HepG2 (cell line): ENCODE data around the gene DNASE1. TPM values are rescaled to one million over a fixed set of nuclear protein-coding genes. Genes with fewer than 3 reads are reported as not detected.
A peak's percentile ranks its signal among the peaks of the same experiment; 100 is the strongest.

Experiments
- BCL6 ChIP-seq: IDR thresholded peaks from 2 replicates; pipeline ENCODE4 v1.6.1; 2016; ENCODE audit warnings: missing genetic modification reagents, missing compliant biosample characterization
- BHLHE40 ChIP-seq: IDR thresholded peaks from 2 replicates; pipeline ENCODE4 v1.6.1; 2011; ENCODE audit warnings: low read length, improper control_type of control experiment
- ERF ChIP-seq: IDR thresholded peaks from 2 replicates; pipeline ENCODE4 v1.6.1; 2018; ENCODE audit warnings: missing biosample characterization, missing genetic modification reagents
- HNF4G ChIP-seq, 2 experiments: sonication (generic) in 1 of 2; formaldehyde crosslinking in 1 of 2; IDR thresholded peaks; 2 replicates each; pipeline versions ENCODE4 v1.4.0 to v1.6.1; 2011 to 2020; ENCODE audit warnings: borderline replicate concordance in 2 of 2, low read depth in 2 of 2, mild to moderate bottlenecking in 2 of 2, low read length in 1 of 2, missing genetic modification reagents in 1 of 2, moderate library complexity in 1 of 2
- HNRNPH1 ChIP-seq: fragments of 200-400 bp; formaldehyde crosslinking; optimal IDR thresholded peaks from 2 replicates; pipeline ENCODE3; 2017; ENCODE audit warnings: mild to moderate bottlenecking, low read depth, low read length
- HOXA3 ChIP-seq: sonication (generic); formaldehyde crosslinking; IDR thresholded peaks from 2 replicates; pipeline ENCODE4 v1.5.0; 2020; ENCODE audit warnings: missing genetic modification reagents
- HOXA7 ChIP-seq: sonication (generic); formaldehyde crosslinking; IDR thresholded peaks from 2 replicates; pipeline ENCODE4 v1.8.1; 2022; ENCODE audit warnings: mild to moderate bottlenecking, missing genetic modification reagents, moderate library complexity
- KAT8 ChIP-seq: IDR thresholded peaks from 2 replicates; pipeline ENCODE4 v1.6.1; 2016; ENCODE audit warnings: missing genetic modification reagents, missing compliant biosample characterization
- MBNL3 ChIP-seq: fragments of 250-450 bp; sonication (Bioruptor Pico); conservative IDR thresholded peaks from 2 replicates; pipeline ENCODE4 v1.8.0; 2022; ENCODE audit warnings: mild to moderate bottlenecking, inconsistent platforms
- NCOA1 ChIP-seq: sonication (generic); formaldehyde crosslinking; IDR thresholded peaks from 2 replicates; pipeline ENCODE4 v1.9.0; 2021; ENCODE audit warnings: missing genetic modification reagents
- NR3C1 ChIP-seq: sonication (generic); formaldehyde crosslinking; IDR thresholded peaks from 2 replicates; pipeline ENCODE4 v1.4.0; 2020; ENCODE audit warnings: missing genetic modification reagents
- PHF20 ChIP-seq: sonication (generic); formaldehyde crosslinking; IDR thresholded peaks from 2 replicates; pipeline ENCODE4 v1.5.0; 2020; ENCODE audit warnings: mild to moderate bottlenecking, missing genetic modification reagents
- POLR2A ChIP-seq, 2 experiments: IDR thresholded peaks; 2 replicates each; pipeline ENCODE4 v1.6.1; 2011; ENCODE audit warnings: low read depth in 2 of 2, low read length in 2 of 2, mild to moderate bottlenecking in 1 of 2, moderate library complexity in 1 of 2; ENCODE audit not compliant: insufficient read depth in 1 of 2
- SETDB1 ChIP-seq: sonication (generic); formaldehyde crosslinking; IDR thresholded peaks from 2 replicates; pipeline ENCODE4 v1.5.1; 2020; ENCODE audit warnings: missing genetic modification reagents, mild to moderate bottlenecking, borderline replicate concordance
- TBX2 ChIP-seq: sonication (generic); formaldehyde crosslinking; IDR thresholded peaks from 2 replicates; pipeline ENCODE4 v1.5.0; 2020; ENCODE audit warnings: missing genetic modification reagents, mild to moderate bottlenecking, borderline replicate concordance
- TEAD2 ChIP-seq: sonication (generic); formaldehyde crosslinking; IDR thresholded peaks from 2 replicates; pipeline ENCODE4 v1.9.0; 2021; ENCODE audit warnings: missing genetic modification reagents
- ZMAT3 ChIP-seq: sonication (generic); formaldehyde crosslinking; conservative IDR thresholded peaks from 2 replicates; pipeline ENCODE4 v1.7.0; 2021; ENCODE audit warnings: missing genetic modification reagents
- ZNF292 ChIP-seq: sonication (generic); formaldehyde crosslinking; IDR thresholded peaks from 2 replicates; pipeline ENCODE4 v1.8.1; 2022; ENCODE audit warnings: mild to moderate bottlenecking, low read depth, missing genetic modification reagents, borderline replicate concordance
- ZNF577 ChIP-seq: sonication (generic); formaldehyde crosslinking; IDR thresholded peaks from 2 replicates; pipeline ENCODE4 v1.4.0; 2020; ENCODE audit warnings: mild to moderate bottlenecking, low read depth, missing genetic modification reagents, borderline replicate concordance
- polyA plus RNA-seq, 8 experiments: library from polyadenylated mRNA; depleted of rRNA in 3 of 8; stranded (reverse) in 7 of 8; unstranded in 1 of 8; fragments of >200 nt; fragmentation: Illumina TruSeq in 4 of 8; extraction: Trizol in 4 of 8; gene quantifications; 2 replicates each; pipeline versions ENCODE4 v1.2.1 to v1.2.3, GENCODE V29; 2011 to 2016; ENCODE audit warnings: low read depth in 4 of 8, missing spikeins in 1 of 8, mixed read lengths in 1 of 8; ENCODE audit not compliant: insufficient read depth in 1 of 8
- total RNA-seq, 5 experiments: library from RNA; depleted of rRNA; stranded (reverse); fragments of >200 nt; fragmentation: Illumina TruSeq; extraction: Trizol; gene quantifications; 2 replicates each; pipeline ENCODE4 v1.2.3, GENCODE V29; 2016; ENCODE audit warnings: low read depth in 1 of 5
- TF ChIP-seq, protein P1 (sequence below): sonication (generic); formaldehyde crosslinking; IDR thresholded peaks from 2 replicates; pipeline ENCODE4 v1.4.0; 2020; ENCODE audit warnings: missing genetic modification reagents
- TF ChIP-seq, protein P2 (sequence below): sonication (generic); formaldehyde crosslinking; IDR thresholded peaks from 2 replicates; pipeline ENCODE4 v1.4.0; 2020; ENCODE audit warnings: mild to moderate bottlenecking, missing genetic modification reagents
- TF ChIP-seq, protein P3 (sequence below): sonication (generic); formaldehyde crosslinking; IDR thresholded peaks from 2 replicates; pipeline ENCODE4; 2020; ENCODE audit warnings: missing genetic modification reagents, mild to moderate bottlenecking, borderline replicate concordance
- TF ChIP-seq, protein P4 (sequence below): IDR thresholded peaks from 2 replicates; pipeline ENCODE4 v1.6.1; 2012; ENCODE audit warnings: low read length, improper control_type of control experiment

DNASE1 gene
- total and polyA plus RNA-seq, 2 of the 13 experiments (the other 11 are each of a cell fraction or from before 2014, with no cell fraction given) = 7.1 to 11.1 TPM

DNA sequence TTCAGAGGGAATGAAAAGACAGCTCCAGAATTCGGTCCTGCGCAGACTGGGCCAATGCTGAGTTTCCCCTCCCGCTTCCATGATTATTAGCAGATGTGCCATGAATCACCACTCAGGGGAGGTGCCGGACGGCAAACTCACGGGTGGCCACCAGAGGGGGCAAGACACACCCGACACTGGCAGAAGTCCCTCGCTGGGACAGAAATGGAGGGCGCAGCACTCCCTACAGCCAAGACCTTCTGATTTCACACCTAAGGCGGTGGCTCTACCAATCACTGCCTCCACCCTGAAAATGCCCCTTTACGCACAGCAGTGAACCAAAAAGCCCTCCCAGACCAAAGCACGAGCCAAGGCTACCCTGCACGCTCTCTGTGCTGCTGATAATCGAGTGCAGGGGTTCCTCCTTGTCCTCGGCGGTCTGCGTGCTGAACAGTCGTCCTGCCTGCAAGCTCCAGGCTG lies 36.0 kb downstream of the DNASE1 start (continued):
- TF ChIP-seq ZNF577 (CRISPR knock-in tag) (no peak), PHF20 (CRISPR knock-in tag) (no peak), HNRNPH1 (no peak), BCL6 (no peak), TBX2 (CRISPR knock-in tag) (no peak; the same call in 1 of the 2 replicates), SETDB1 (CRISPR knock-in tag) (no peak), KAT8 (CRISPR knock-in tag) (0 out of 2 replicates have a peak, but pooled peaks have one; percentile 33), HNF4G (IDR thresholded peaks at IDR 0.05; ENCODE audit: borderline replicate concordance, low read depth, low read length) (no peak), HNF4G (CRISPR knock-in tag; IDR thresholded peaks at IDR 0.05; ENCODE audit: borderline replicate concordance, low read depth) (no peak), ZMAT3 (CRISPR knock-in tag) (no peak), ERF (CRISPR knock-in tag) (0 out of 2 replicates have a peak, but pooled peaks have one; percentile 24), BHLHE40 (no peak), NR3C1 (CRISPR knock-in tag) (no peak), POLR2A (IDR thresholded peaks at IDR 0.05; ENCODE audit: insufficient read depth in 1 of 2, low read depth in 2 of 2, low read length in 2 of 2) (no peak), HOXA7 (no peak), HOXA3 (CRISPR knock-in tag) (peak; percentile 76), ZNF292 (CRISPR knock-in tag) (no peak), MBNL3 (CRISPR knock-in tag) (no peak), NCOA1 (no peak), TEAD2 (CRISPR knock-in tag) (no peak)
- TF ChIP-seq, protein P1, sequence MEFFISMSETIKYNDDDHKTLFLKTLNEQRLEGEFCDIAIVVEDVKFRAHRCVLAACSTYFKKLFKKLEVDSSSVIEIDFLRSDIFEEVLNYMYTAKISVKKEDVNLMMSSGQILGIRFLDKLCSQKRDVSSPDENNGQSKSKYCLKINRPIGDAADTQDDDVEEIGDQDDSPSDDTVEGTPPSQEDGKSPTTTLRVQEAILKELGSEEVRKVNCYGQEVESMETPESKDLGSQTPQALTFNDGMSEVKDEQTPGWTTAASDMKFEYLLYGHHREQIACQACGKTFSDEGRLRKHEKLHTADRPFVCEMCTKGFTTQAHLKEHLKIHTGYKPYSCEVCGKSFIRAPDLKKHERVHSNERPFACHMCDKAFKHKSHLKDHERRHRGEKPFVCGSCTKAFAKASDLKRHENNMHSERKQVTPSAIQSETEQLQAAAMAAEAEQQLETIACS (CRISPR knock-in tag) = no peak
- TF ChIP-seq, protein P2, sequence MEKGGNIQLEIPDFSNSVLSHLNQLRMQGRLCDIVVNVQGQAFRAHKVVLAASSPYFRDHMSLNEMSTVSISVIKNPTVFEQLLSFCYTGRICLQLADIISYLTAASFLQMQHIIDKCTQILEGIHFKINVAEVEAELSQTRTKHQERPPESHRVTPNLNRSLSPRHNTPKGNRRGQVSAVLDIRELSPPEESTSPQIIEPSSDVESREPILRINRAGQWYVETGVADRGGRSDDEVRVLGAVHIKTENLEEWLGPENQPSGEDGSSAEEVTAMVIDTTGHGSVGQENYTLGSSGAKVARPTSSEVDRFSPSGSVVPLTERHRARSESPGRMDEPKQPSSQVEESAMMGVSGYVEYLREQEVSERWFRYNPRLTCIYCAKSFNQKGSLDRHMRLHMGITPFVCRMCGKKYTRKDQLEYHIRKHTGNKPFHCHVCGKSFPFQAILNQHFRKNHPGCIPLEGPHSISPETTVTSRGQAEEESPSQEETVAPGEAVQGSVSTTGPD (CRISPR knock-in tag) = no peak
- TF ChIP-seq, protein P3, sequence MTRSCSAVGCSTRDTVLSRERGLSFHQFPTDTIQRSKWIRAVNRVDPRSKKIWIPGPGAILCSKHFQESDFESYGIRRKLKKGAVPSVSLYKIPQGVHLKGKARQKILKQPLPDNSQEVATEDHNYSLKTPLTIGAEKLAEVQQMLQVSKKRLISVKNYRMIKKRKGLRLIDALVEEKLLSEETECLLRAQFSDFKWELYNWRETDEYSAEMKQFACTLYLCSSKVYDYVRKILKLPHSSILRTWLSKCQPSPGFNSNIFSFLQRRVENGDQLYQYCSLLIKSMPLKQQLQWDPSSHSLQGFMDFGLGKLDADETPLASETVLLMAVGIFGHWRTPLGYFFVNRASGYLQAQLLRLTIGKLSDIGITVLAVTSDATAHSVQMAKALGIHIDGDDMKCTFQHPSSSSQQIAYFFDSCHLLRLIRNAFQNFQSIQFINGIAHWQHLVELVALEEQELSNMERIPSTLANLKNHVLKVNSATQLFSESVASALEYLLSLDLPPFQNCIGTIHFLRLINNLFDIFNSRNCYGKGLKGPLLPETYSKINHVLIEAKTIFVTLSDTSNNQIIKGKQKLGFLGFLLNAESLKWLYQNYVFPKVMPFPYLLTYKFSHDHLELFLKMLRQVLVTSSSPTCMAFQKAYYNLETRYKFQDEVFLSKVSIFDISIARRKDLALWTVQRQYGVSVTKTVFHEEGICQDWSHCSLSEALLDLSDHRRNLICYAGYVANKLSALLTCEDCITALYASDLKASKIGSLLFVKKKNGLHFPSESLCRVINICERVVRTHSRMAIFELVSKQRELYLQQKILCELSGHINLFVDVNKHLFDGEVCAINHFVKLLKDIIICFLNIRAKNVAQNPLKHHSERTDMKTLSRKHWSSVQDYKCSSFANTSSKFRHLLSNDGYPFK (CRISPR knock-in tag) = no peak
- TF ChIP-seq, protein P4, sequence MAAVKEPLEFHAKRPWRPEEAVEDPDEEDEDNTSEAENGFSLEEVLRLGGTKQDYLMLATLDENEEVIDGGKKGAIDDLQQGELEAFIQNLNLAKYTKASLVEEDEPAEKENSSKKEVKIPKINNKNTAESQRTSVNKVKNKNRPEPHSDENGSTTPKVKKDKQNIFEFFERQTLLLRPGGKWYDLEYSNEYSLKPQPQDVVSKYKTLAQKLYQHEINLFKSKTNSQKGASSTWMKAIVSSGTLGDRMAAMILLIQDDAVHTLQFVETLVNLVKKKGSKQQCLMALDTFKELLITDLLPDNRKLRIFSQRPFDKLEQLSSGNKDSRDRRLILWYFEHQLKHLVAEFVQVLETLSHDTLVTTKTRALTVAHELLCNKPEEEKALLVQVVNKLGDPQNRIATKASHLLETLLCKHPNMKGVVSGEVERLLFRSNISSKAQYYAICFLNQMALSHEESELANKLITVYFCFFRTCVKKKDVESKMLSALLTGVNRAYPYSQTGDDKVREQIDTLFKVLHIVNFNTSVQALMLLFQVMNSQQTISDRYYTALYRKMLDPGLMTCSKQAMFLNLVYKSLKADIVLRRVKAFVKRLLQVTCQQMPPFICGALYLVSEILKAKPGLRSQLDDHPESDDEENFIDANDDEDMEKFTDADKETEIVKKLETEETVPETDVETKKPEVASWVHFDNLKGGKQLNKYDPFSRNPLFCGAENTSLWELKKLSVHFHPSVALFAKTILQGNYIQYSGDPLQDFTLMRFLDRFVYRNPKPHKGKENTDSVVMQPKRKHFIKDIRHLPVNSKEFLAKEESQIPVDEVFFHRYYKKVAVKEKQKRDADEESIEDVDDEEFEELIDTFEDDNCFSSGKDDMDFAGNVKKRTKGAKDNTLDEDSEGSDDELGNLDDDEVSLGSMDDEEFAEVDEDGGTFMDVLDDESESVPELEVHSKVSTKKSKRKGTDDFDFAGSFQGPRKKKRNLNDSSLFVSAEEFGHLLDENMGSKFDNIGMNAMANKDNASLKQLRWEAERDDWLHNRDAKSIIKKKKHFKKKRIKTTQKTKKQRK = no peak
